Upper lobe of left lung (tissue), 4 donors: ENCODE measurements around the gene KCNJ11.

Source experiments
- POLR2A ChIP-seq, 4 donors: fragments of 450-650 bp; IDR thresholded peaks; one replicate each; pipeline ENCODE4 v1.5.1; 2016 to 2017; ENCODE audit warnings: antibody characterized with exemption in 4 of 4, mild to moderate bottlenecking in 2 of 4
- POLR2AphosphoS5 ChIP-seq, 2 donors: sonication (generic); formaldehyde crosslinking; IDR thresholded peaks; one replicate each; pipeline ENCODE4 v1.5.1; 2017; ENCODE audit warnings: antibody characterized with exemption in 2 of 2

GRCh38 chr11:17411418-17411817 lies 23.0 kb upstream of the KCNJ11 start:
- TF ChIP-seq POLR2AphosphoS5 (IDR thresholded peaks at IDR 0.05): no peak
- no peak for TF ChIP-seq POLR2A (IDR thresholded peaks at IDR 0.05)
